ENCODE measurements around the gene SLC39A11.

GRCh38 chr17:73010414-73010813 is 82.1 kb downstream of the SLC39A11 start:
- no peak for TF ChIP-seq POLR2A (IDR thresholded peaks at IDR 0.05)
- TF ChIP-seq CTCF (IDR thresholded peaks at IDR 0.05): no peak

Measured in testis (tissue), 2 donors.